Measurements from ENCODE around the gene SCN8A.

DNA sequence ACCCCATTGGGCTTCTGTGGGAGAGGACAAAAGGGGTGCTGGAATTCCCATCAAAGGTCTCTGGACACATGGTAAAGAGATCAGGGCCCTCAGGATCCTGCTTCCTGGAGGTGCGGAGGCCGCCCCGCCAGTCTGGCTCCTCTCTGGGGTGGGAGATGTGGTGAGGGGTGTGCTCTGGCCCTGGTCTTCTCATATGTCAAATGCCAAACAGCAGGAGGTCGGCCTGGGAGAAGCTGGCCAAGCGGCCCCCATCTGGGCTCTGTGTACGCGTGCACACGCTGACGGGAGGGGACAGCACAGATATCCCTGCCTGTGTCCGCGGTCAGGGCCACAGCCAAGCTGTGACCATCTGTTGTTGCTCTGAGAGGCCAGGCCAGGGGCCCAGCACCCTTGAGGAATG lies 243.4 kb downstream of the SCN8A start:
- no peak for TF ChIP-seq GATA3 (IDR thresholded peaks at IDR 0.05; ENCODE audit: low read depth, low read length)
- no peak for TF ChIP-seq GATA2 (IDR thresholded peaks at IDR 0.05; ENCODE audit: low read depth, low read length)
